Activated CD8-positive, alpha-beta memory T cell treated with anti-CD3 and anti-CD28 coated beads for 24 hours (primary cell): ENCODE measurements around the gene ZFAND3.

Experiments used
- DNase-seq: peaks from one replicate; pipeline ENCODE4 v3.0.0-alpha.2; 2020

The ZFAND3 gene

GRCh38 chr6:37897818-37898515 lies 78.4 kb downstream of the ZFAND3 start:
- DNase-seq, result no peak

DNA sequence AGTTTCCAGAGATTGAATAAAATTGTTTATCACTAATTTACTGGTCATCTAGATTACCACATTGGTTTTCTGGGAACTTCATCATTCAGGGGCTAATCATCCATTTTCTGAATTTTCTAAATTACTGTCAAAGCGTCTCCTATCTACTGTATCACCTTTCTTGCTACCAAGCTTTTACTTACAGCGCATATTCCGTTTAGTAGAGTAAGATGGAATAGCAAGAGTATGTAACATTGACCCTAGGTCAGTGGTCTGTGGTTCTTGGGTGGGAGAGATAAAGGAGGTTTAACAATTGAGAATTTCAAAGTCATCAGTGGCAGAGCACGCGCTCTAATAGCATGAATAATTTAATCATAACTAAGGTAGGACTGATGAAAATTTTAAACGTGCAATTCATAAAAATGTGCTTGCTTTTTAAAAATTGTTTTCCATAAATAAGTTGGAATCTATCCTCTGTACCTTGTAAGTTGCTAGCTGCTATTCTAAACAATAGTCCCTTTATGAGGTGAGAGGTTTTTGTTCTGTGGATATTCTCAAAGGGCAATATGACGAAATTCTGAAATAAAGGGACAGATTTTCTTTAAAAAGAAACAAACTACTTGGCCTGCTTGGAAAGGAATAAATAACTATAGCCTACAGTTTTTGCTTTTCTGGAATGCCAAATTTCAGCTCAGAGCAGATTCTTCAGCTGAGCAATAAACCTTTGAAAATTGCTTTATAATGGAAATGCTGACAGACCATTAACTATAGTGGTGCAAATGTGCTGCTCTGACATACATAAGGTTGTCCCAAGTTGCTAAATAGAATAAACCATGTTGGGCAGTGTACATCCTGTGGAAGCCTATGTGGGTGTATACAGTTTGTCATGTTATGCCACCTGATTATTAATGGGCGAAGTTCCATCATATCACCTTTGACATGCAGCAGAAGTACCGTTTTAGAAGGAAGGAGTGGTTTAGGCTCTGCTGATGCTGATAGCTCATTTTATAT lies 84.1 kb downstream of the ZFAND3 start:
- no peak for DNase-seq

DNA sequence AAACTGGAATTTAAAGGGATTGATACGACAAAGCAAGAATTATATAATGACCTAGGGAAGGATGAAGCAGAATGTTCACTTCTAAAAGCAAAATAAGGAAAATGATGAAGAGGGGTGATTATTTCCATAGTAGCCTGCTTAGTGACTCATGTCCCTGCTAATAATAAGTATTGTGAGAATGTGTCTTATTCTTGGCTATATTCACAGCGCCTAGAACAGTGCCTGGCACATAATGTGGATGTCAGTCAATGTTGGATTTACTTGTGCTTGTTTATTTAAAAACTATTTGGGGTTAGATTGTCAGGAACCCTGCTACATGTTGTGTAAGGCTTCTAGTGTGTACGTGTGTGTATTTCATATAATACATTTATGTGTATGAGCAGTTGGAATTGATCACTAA lies 85.1 kb downstream of the ZFAND3 start:
- no peak for DNase-seq

DNA sequence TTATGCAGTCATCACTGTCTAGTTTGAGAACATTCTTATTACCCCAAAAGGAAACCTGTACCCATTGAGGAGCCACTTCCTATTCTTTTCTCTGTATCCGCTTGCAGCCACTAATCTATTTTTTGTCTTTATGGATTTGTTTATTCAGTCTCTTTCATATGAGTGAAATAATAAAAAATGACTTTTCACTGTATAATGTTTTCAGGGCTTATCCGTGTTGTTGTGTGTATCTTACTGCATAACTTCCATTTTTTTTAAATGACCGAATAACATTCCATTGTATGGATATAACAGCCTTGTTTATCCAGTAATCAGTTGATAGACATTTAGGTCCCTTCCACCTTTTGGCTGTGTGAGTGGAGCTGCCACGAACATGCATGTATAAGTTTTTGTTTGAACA lies 86.6 kb downstream of the ZFAND3 start:
- no peak for DNase-seq

GRCh38 chr6:37910998-37911397 lies 91.5 kb downstream of the ZFAND3 start:
- no peak for DNase-seq

GRCh38 chr6:37913210-37913609 lies 93.7 kb downstream of the ZFAND3 start:
- DNase-seq, result no peak

- no peak for DNase-seq
Observed at GRCh38 chr6:37915463-37915862, 95.9 kb downstream of the ZFAND3 start.

DNA sequence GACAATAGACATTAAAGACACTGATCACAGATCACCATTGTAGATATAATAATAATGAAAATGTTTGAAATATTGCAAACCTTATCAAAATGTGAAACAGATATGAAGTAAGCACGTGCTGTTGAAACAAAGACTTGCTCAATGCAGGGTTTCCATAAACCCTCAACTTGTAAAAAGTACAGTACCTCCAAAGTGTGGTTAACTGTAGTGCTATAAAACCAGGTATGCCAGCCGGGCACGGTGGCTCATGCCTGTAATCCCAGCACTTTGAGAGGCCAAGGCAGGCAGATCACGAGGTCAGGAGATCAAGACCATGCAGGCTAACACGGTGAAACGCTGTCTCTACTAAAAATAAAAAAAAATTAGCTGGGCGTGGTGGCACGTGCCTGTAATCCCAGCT lies 96.6 kb downstream of the ZFAND3 start:
- no peak for DNase-seq

GRCh38 chr6:37916675-37917074 lies 97.1 kb downstream of the ZFAND3 start:
- DNase-seq, result no peak

- no peak for DNase-seq
Observed at GRCh38 chr6:37917566-37917965, 98.0 kb downstream of the ZFAND3 start.

- DNase-seq, result no peak
Observed at GRCh38 chr6:37919417-37920157, 100.1 kb downstream of the ZFAND3 start.

GRCh38 chr6:37920667-37921066 lies 101.1 kb downstream of the ZFAND3 start:
- no peak for DNase-seq

- DNase-seq, result no peak
Observed at GRCh38 chr6:37922563-37922962, 103.0 kb downstream of the ZFAND3 start.

DNA sequence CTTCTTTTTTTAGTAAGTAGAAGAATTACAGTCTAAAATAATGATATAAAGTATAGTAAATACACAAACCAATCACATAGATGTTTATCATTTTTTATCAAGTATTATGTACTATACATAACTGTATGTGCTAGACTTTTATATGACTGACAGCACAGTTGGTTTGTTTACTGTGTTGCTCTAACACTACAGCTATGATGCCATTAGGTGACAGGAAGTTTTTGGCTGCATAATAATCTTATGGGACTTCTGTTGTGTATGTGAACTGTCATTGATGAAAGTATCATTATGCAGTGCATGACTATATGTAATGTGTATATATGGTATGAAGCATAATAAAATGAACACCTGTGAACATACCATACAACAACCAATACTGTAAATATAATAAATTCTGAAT lies 104.0 kb downstream of the ZFAND3 start:
- DNase-seq, result no peak

- DNase-seq, result no peak
Observed at GRCh38 chr6:37926661-37927060, 107.1 kb downstream of the ZFAND3 start.

GRCh38 chr6:37928217-37928616 lies 108.7 kb downstream of the ZFAND3 start:
- no peak for DNase-seq

GRCh38 chr6:37930288-37930971 lies 110.9 kb downstream of the ZFAND3 start:
- no peak for DNase-seq

GRCh38 chr6:37931066-37931465 lies 111.5 kb downstream of the ZFAND3 start:
- no peak for DNase-seq

DNA sequence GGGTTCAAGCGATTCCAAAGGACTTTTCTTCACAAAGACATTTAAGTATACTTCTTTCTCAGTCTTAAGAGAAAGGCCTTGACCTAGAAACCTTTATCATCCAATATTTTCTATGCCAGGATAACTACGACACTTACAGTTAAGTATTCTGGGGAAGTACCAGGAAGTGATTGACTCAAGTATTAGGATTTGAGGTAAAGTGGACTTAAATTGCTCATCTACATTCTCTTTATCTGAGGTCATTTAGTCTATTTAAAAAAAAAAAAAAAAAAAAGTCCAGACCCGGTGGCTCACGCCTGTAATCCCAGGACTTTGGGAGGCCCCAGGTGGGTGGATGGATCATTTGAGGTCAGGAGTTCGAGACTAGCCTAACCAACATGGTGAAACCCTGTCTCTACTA lies 114.7 kb downstream of the ZFAND3 start:
- DNase-seq, result no peak

DNA sequence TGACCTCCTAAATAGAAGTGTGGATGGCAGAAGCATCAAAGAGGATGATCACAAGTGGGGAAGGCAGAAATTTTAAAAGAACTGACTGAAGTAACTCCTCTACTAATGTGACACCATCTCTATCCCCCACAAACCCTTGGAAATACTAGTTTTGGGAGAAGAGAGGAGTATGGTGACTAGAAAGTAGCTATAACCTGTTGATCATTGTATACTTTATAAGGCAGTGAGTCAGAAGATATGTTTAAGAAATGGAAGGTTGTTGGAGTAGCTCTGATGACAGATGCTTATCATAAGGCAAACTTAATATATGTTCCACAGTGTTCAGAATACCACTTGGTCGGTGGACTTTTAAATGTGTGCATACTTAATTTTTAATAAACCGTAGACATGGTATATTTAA lies 116.6 kb downstream of the ZFAND3 start:
- no peak for DNase-seq

GRCh38 chr6:37936906-37937305 lies 117.4 kb downstream of the ZFAND3 start:
- no peak for DNase-seq

GRCh38 chr6:37938909-37939308 lies 119.4 kb downstream of the ZFAND3 start:
- DNase-seq, result no peak
